ENCODE results near the gene KCTD10.

DNA sequence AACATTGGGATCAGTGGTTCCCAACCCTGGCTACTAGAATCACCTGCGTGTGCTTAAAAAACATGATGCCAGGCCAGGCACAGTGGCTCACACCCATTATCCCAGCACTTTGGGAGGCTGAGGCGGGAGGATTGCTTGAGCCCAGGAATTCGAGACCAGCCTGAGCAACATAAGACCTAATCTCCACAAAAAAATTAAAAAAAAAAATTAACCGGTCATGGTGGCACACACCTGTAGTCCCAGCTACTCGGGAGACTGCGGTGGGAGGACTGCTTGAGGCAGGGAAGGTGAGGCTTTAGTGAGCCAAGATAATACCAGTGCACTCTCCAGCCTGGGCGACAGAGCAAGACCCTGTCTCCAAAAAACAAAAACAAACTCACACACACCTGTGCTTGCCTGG is 2.0 kb downstream of the KCTD10 start:
- TF ChIP-seq POLR2AphosphoS5 (IDR thresholded peaks at IDR 0.05; ENCODE audit: low read depth, low read length) (no peak), POLR2A (IDR thresholded peaks at IDR 0.05; ENCODE audit: low read depth, low read length) (no peak), TAF1 (IDR thresholded peaks at IDR 0.05; ENCODE audit: borderline replicate concordance, low read depth, low read length) (no peak)
